ENCODE results near the gene HARS1. TPM values are rescaled to one million over a fixed set of nuclear protein-coding genes. Genes with fewer than 3 reads are reported as not detected.
A peak's percentile ranks its signal among the peaks of the same experiment; 100 is the strongest.
"Not testable (repeated sequence)": the region's sequence is repeated elsewhere in the genome, so short reads cannot be mapped to it uniquely, and the experiment has no call there.

HARS1 gene
- total RNA-seq, 1 donor from 2014 or later = 43.0 TPM

DNA sequence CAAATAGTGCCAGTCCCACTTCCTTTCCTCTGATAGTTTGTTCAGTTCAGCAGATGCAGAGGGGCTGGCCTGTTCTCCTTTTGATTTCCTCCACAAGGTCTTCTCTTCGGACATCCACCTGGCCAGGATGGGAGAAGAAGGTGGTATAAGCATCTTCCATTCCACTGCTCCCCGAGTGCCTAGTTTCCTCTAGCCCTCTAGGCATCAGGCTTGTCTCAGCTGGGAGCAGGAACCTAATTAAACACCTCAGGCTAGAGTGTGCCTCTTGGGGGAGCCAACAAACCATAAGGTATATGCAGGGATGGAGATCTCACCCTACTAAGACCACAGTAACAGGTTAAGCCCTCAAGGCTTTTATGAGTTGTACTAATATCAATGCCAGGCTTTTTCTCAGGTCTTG, 17.0 kb downstream of the HARS1 start:
- no peak for ATAC-seq

DNA sequence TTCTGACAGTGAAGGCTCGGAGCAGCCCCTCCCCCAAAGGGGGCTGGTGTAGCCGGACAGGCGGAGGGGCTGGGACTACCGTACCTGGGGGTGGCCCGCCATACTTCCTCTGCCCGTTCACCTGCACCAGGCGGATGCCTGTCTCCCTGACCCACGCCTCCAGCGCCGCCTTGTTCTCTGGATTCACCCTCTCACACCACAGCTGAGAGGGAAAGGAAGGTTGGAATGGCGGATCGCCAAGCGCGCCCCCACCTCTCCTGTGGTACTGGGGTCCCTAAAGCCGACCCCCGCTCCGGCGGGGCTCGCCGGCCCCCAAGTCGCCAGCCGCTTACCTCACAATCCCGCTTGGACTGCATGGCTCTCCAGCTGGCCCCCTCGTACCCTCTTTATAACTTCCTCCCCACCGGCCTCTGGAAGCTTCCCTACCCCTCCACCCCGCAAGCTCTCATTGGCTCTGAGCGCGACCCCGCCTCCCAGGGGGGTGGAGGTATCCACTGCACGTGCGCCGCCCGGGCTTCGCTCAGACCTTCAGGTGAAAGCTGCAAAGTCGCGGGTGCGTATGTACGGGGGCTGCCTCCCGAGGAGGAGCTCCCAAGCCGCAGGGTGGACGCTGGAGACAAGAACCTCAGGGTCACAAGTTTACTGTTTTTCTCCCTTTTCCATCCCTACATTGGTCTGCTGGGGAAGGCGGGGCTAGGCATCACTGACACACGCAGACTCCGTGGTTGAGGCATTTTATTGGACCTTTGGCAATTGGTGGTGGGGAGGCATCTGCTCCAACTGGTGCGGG, 17.8 kb downstream of the HARS1 start, which contains the start of gene DND1:
DND1 (minus strand) TSS at position 390 of the 790 bp plus-strand sequence; CDS start at position 356, 34 bp downstream.
- ATAC-seq = no peak

DNA sequence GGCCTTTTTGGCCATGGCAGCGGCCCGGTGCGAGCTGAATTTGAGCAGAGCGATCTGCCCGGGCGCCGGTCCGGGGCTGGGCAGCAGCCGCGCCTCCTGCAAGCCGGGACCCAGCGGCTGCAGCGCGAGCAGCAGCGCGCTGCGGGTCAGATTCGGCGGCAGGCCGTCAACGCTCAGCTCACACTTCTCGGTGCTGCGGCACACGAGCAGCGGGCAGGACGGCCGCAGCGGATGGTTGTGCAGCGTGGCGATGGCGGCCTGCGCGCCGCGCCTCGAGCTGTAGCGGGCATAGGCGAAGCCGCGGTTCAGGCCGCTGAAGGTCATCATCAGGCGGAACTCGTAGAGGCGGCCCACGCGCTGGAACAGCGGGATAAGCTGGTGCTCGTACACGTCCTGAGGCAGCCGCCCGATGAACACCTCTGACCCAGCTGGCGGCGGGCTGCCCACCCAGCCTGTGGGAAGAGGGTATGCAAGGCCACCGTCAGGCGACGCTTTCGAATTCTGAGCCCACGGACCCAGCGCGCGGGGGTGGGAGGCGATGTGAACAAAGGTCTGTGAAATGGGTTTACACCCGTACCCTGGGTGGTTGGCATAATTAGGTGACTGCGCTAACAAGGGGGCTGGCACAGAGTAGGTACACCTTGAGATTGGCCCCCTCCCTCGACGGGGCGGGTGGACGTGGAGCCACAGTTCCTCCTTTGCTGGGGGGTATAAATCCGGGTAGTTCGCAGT, 18.5 kb downstream of the HARS1 start:
- peak; percentile 24 for ATAC-seq

DNA sequence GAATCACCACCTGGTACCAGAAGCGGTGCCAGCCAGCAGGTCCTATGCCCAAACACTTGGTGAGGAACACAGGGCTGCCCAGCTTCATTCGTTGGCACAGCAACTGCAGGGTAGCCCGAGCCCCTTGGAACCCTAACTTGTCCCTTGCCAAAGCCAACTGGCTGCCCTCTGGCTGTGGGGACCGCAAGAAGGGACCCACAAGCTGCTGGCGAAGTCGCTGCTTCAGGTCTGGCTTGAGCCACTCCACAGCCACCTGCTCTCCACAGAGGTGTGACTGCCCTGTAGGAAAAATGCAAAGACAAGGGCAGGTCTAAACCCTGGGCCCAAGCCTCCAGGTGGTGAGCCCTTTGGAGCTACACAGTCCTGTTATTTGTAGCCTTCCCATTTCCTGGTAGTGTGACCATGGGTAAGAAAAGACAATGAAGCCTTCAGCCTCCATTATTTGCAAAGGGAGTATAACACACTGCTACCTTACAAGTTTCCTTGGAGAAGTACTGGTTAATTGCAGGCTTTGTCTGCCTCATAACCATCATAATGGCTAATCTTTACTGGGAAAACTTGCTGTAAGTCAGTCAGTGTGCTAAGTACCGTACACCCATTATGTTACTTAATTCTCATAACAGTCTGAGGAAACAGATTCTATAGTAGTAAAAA, 19.6 kb downstream of the HARS1 start:
- ATAC-seq = no peak

DNA sequence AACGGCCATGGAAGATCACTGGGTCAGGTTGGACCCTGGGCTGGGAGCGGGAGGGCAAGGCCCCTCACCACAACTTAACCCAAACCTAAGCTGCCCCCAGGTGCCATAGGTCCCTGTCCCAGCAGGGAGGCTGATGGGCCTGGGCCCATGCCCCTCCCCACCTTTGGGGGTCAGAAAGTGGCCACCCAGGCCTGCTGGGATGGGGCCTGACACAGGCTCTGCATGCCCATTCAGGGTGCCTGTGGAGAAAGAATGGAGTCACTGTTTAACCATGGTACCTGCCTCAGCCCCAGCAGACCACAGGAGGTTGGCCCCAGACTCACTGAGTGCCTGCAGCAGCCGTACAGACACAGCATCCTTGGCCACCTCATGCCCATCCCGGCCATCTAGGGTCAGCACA, 20.1 kb downstream of the HARS1 start:
- ATAC-seq = peak; percentile 5

DNA sequence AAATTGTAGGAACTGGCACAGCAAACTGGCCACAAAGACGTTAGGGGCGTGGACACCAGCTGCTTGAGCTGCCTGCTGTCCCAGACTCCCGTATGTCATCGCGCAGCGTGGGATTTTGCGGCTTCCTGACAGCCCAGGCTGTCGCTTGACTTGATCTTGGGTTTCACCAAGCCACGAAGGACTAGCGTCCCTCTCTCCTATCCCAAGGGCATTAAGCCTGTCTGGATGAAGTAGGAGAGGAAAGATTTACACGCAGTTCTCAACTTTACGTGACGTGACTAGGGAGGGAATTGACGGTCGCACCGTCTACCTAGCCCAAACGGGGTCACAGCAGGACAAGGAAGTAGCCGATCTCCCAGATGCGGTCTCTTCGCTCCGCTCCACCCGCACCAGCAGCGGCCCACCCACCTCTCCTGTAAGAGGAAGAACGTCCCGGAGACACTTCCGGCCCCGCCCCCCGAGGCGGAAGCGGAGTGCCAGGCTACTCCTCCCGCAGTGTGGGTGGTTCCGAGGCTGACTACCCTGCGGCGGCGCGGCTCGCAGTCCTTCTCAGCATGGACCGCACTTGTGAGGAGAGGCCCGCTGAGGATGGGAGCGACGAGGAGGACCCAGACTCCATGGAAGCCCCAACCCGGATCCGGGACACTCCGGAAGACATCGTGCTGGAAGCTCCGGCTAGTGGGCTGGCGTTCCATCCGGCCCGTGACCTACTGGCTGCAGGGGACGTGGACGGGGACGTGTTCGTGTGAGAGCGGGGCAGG, 26.6 kb downstream of the HARS1 start, which contains the start of gene WDR55:
WDR55 (plus strand) TSS at position 546 of the 761 bp plus-strand sequence; CDS start at position 555, 9 bp downstream.
- ATAC-seq = peak; percentile 98

DNA sequence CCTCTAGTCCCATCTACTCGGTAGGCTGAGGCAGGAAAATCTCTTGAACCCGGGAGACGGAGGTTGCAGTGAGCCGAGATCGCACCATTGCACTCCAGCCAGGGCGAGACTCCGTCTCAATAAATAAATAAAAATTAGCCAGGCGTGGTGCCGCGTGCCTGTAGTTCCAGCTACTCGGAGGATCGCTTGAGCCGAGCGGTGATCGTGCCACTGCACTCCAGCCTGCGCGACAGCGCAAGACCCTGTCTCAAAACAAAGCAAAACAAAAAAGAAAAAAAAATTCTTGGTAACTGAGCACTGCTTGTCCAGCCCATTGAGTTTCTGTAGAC, 27.2 kb downstream of the HARS1 start:
- peak; percentile 6 for ATAC-seq

DNA sequence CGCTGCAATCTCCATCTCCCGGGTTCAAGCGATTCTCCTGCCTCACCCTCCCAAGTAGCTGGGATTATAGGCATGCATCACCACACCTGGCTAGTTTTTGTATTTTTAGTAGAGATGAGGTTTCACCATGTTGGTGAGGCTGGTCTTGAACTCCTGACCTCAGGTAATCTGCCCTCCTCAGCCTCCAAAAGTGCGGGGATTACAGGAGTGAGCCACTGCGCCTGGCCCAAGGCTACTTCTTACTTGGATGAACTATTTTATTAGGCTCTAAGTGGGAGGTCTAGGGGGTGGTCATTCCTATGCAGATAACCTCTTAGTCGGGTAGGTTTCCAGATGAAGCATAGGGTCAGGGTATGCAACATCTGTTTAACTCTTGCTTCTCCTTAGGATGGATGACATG, 30.8 kb downstream of the HARS1 start:
- ATAC-seq = not testable (repeated sequence)

DNA sequence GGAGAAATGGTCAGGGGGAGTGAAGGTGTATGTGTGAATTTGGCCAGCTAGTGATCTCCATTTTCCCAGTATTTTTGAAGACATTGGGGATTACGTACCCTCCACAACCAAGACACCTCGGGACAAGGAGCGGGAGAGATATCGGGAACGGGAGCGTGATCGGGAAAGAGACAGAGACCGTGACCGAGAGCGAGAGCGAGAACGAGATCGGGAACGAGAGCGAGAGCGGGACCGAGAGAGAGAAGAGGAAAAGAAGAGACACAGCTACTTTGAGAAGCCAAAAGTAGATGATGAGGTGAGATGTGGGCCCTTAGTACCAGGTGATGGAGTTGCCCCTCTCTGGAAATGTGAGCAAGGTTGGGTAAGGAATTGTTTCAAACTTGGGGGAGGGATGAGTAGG, 32.3 kb downstream of the HARS1 start:
- ATAC-seq = no peak

DNA sequence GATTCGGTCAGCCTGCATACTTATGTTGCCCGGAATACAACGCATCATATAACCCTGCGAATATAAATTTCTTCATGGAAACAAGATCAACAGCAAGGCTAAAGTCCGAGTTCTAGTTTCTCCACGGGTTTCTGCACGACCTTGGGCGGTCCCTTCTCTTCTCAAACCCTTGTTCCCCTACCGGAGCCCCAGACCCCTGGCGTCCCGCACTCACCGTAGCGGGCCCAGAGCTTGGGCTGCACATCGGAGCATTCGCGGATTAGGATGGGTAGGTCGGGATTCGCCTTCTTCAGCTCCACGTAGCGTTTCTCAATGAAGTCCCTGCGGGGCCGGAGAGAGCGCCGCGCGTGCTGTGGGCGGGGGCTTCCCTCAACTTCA, 44.1 kb downstream of the HARS1 start:
- ATAC-seq = peak; percentile 18

DNA sequence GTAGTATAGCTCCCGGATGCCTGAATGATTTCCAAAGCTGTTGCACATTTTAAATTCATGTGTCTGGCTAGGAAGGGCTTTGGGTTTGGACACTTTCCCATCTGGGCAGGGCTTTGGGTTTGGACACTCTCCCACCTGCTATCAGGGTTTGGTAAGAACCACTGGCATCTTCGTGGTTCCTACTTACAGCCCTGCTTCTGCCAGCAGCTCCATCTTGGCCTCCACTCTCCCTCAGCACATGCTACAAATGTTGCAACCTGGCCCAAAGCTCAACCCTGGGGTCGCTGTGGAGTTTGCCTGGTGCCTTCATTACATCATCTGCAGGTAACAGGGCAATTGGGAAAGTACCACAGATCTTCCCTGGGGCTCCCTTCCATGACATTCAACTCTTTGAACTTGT, 48.5 kb downstream of the HARS1 start:
- ATAC-seq = no peak

DNA sequence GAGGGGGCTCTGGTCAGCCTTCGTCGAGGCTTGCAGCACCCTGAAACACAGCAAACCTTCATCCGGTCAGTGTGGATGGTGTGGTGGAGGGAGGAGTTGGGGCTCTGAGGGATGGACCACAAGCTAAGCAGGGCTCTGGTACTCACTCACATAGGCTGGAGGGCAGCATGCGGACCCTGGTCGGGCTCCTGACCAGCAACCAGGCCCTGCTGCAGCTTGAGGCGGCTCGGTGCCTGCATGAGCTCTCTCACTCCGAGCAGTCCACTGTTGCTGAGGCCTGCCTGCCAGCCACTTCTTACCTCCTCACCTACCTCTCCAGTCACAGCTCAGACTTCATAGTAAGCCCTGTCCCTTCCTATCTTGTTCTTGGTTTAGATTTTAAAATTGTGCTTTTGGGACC, 49.5 kb downstream of the HARS1 start:
- ATAC-seq = no peak

DNA sequence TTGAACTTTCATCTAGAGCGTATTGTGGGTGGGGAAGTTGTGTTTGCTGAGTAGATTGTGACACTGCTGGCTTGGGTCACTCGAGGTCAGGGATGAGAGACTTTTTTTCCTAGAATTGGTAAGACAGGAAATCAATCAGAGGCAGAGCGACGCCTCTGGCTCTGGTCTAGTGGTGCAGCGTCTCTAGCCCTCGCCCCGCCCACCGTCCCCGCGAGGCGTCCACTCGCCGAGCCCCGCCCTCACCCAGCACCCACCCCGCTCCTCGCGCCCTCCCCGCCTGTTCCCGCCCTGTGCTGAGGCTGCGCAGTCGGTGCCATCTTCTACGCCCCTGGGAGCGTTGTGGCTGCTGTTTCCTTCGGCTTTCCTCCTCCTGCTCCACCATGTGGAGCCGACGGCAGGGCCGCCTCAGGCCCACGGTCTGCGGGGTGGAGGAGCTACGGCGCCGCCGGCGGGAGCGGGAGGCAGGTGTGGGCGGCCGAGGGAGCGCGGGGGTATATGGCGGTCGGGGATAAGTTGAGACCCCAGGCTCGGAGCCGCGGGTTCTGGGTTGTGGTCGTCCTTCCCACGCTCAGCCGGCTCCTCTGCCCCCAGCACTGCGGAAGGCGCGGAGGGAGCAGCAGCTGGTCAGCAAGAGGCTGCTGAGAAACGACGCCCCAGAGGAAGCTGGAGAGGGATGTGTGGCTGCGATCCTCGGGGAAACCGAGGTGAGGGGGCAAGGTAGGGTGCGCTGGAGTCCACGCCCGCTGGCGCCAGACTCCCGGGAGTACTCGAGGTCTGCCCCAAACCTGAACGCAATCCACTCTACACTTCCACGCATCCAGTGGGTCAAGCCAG, 51.8 kb downstream of the HARS1 start, which contains the start of gene TMCO6:
TMCO6 (plus strand) TSS at position 304 of the 834 bp plus-strand sequence; CDS start at position 381, 77 bp downstream.
- ATAC-seq = peak; percentile 99

DNA sequence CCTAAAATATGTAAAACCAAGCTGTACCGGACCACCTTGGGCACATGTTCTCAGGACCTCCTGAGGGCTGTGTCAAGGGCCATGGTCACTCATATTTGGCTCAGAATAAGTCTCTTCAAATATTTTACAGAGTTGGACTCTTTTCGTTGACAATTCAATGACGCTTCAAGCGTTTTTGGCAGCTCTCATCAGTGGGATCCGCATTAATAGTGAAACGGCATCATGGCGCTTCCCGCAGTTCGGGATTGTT, 52.3 kb downstream of the HARS1 start:
- ATAC-seq = not testable (repeated sequence)

DNA sequence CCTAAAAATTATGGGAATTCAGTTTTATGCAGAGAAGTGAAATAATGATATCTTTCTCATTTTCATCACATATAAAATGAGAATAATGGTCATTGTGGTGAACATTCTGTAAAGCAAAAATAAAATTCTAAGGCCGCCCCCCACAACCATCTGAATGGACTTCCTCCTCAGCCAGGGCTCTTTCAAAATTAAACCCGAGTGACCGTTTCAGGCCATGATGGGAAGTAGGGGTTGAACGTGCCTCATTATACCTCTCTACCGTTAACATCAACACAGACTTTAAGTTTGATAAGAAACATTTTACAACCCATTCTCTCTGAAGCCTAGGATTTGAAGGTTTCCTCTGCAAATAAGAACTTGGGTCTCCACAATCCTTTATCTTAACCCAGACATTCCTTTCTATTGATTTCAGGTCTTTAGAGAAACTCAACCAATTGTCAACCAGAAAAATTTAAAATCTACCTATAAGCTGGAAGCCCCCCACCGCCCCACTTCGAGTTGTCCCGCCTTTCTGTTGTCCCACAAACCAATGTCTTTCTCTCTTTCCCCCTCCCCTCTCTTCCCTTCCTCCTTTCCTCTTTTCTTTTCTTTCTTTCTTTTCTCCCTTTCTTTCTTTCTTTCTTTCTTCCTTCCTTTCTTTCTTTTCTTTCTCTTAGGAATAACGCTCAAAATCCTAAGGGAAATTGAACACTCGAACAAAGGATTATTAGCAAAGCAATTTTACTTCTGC, 53.6 kb downstream of the HARS1 start:
- ATAC-seq = no peak

DNA sequence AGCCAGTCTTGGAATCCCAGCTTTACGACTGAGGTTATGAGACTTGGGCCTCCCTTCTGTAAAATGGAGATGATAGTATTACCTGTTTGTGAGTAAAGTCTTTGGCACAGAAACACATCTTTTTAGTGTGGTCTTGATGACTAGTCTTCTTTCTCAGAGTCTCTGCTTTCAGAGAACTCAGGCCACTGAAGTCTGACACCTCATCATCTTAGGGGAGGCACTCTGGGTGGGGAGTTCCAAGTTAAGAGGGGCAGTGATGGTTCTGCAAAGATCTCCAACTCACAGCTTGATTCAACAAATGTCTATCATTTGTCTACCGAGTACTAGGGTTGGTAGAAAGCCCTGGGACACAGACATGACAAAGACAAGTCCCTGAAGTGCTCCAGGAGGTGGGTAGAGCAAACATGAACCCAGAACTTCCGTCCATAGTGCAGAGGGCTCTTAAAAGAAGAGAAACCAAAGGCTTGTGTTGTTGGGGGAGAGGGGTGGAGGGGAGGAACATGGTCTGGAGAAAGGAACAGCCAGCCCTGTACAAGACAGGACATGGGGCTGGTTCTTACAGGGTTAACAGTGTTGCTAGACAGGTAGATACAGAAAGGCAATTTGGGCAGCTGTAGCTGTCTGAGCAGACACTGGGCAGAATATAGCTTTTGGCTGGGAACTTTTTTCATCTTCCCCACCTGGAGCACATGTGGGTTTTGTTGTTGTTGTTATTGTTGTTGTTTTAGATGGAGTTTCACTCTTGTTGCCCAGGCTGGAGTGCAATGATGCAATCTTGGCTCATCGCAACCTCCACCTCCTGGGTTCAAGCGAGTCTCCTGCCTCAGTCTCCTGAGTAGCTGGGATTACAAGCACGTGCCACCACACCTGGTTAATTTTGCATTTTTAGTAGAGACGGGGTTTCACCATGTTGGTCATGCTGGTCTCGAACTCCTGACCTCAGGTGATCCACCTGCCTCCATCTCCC, 55.6 kb downstream of the HARS1 start:
- no peak for ATAC-seq

DNA sequence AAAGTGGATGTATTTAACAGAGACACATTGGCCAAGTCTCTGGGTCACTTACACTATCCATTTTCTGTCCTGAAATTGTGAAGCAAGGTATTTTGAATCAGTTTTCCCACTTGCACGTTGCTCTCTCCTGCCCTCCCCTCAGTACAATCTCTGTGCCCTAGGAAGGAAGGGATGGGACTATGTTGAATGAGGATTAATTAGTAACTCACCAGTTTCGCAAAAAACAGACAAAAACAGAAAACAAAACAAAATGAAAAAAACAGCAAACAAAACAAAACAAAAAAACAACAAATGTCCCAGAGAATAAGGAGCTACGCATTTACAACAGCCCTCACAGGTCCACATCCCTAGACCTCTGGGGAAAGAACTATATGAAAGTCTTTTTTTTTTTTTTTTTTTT, 57.1 kb downstream of the HARS1 start:
- ATAC-seq = no peak

DNA sequence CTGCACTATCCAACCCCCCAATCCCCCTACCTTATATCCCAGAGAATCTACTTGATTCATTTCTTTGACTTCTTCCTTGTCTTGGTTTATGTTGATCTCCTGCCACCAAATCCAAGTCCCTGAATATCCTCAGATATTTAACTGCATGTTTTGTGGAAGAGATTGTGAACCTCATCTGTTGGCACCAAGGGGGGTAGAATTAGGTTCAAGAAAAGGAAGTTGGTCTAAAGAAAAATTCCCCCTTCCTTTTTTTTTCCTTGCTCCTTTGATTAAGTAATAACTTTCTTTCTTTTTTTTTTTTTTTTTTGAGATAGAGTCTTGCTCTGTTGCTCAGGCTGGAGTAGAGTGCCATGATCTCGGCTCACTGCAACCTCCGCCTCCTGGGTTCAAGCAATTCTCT, 57.7 kb downstream of the HARS1 start:
- no peak for ATAC-seq

DNA sequence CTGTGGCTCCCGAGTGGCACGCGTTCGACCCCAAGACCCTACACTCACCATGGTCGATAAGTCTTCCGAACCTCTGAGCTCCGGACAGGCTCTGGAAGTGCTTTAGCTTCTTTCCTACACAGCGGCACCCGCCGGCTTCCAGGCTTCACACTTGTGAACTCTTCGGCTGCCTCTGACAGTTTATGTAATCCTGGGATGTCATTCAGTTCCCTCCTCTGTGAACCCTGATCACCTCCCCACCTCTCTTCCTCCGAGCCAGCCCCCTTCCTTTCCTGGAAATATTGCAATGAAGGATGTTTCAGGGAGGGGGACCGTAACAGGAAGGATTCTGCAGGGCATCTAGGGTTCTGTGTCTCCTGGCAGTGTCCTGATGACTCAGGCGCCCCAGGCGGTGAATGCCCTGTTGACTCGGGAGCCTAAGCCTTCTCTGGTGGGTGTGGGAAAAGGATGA, 58.1 kb downstream of the HARS1 start, which contains the start of gene CD14:
CD14 (minus strand) TSS at position 155 of the 451 bp plus-strand sequence; CDS start at position 51, 104 bp downstream.
- ATAC-seq = peak; percentile 61

Data from esophagus mucosa (tissue), 1 donor.